SK-N-SH (cell line): Measurements from ENCODE around the gene STEAP3.

Experiments used
- CHD2 ChIP-seq: fragments of 150-350 bp; IDR thresholded peaks from 2 replicates; pipeline ENCODE4 v1.6.1; 2018; ENCODE audit warnings: low read length; ENCODE audit not compliant: partially characterized antibody
- CTCF ChIP-seq: fragments of 200-600 bp; sonication (generic); IDR thresholded peaks from 2 replicates; pipeline ENCODE4 v1.6.1; 2017; ENCODE audit warnings: antibody characterized with exemption, mild to moderate bottlenecking, moderate library complexity
- EP300 ChIP-seq, 2 experiments: IDR thresholded peaks; 2 replicates each; pipeline versions ENCODE4 v1.4.0 to v1.6.1; 2012; ENCODE audit warnings: borderline replicate concordance in 1 of 2, low read depth in 1 of 2, low read length in 1 of 2
- EZH2phosphoT487 ChIP-seq: fragments of 200-600 bp; sonication (generic); IDR thresholded peaks from 2 replicates; pipeline ENCODE4 v1.6.1; 2017; ENCODE audit warnings: low read depth, mixed run types, mild to moderate bottlenecking, antibody characterized with exemption, moderate library complexity, borderline replicate concordance
- GABPA ChIP-seq: IDR thresholded peaks from 2 replicates; pipeline ENCODE4 v1.4.0; 2012; ENCODE audit warnings: low read depth, mild to moderate bottlenecking
- JUND ChIP-seq: IDR thresholded peaks from 2 replicates; pipeline ENCODE4 v1.4.0; 2012
- MAX ChIP-seq: IDR thresholded peaks from 2 replicates; pipeline ENCODE4 v1.4.0; 2012; ENCODE audit warnings: low read depth
- POLR2AphosphoS5 ChIP-seq: IDR thresholded peaks from 2 replicates; pipeline ENCODE4 v1.6.1; 2012; ENCODE audit warnings: low read depth, low read length
- RCOR1 ChIP-seq: fragments of 150-350 bp; IDR thresholded peaks from 2 replicates; pipeline ENCODE4 v1.6.1; 2017; ENCODE audit warnings: antibody characterized with exemption, low read length
- REST ChIP-seq: IDR thresholded peaks from 2 replicates; pipeline ENCODE4 v1.6.1; 2012; ENCODE audit warnings: mild to moderate bottlenecking, low read depth, low read length, moderate library complexity
- ZBTB33 ChIP-seq: IDR thresholded peaks from 2 replicates; pipeline ENCODE4 v1.4.0; 2012; ENCODE audit warnings: low read depth, borderline replicate concordance

GRCh38 chr2:119257198-119257597, 33.6 kb downstream of the STEAP3 start:
- TF ChIP-seq JUND: no peak
- no peak for TF ChIP-seq CTCF
- TF ChIP-seq RCOR1: no peak
- TF ChIP-seq REST: no peak
- TF ChIP-seq EP300 (IDR thresholded peaks at IDR 0.05; ENCODE audit: borderline replicate concordance in 1 of 2, low read depth in 1 of 2, low read length in 1 of 2): no peak
- TF ChIP-seq EZH2phosphoT487: no peak
- no peak for TF ChIP-seq POLR2AphosphoS5
- TF ChIP-seq ZBTB33: no peak
- no peak for TF ChIP-seq GABPA
- TF ChIP-seq MAX: no peak
- TF ChIP-seq CHD2: no peak
